ENCODE results near the gene NACC2.
"Not testable (repeated sequence)": the region's sequence is repeated elsewhere in the genome, so short reads cannot be mapped to it uniquely, and the experiment has no call there.

NACC2 gene

GRCh38 chr9:136082496-136083361 lies 12.4 kb downstream of the NACC2 start:
- no peak for DNase-seq (ENCODE audit: extremely low read depth in 1 of 2, low read depth in 1 of 2)

- no peak for DNase-seq (ENCODE audit: extremely low read depth in 1 of 2, low read depth in 1 of 2)
Observed at GRCh38 chr9:136081826-136082495, 13.1 kb downstream of the NACC2 start.

GRCh38 chr9:136081113-136081825 lies 13.8 kb downstream of the NACC2 start:
- DNase-seq (ENCODE audit: extremely low read depth in 1 of 2, low read depth in 1 of 2): no peak

- DNase-seq (ENCODE audit: extremely low read depth in 1 of 2, low read depth in 1 of 2): no peak
Observed at GRCh38 chr9:136080716-136081112, 14.4 kb downstream of the NACC2 start.

- DNase-seq (ENCODE audit: extremely low read depth in 1 of 2, low read depth in 1 of 2): no peak
Observed at GRCh38 chr9:136079916-136080246, 15.2 kb downstream of the NACC2 start.

- no peak for DNase-seq (ENCODE audit: extremely low read depth in 1 of 2, low read depth in 1 of 2)
Observed at GRCh38 chr9:136079211-136079915, 15.7 kb downstream of the NACC2 start.

GRCh38 chr9:136078498-136079011 lies 16.5 kb downstream of the NACC2 start:
- no peak for DNase-seq (ENCODE audit: extremely low read depth in 1 of 2, low read depth in 1 of 2)

GRCh38 chr9:136078024-136078423 lies 17.1 kb downstream of the NACC2 start:
- no peak for DNase-seq (ENCODE audit: extremely low read depth in 1 of 2, low read depth in 1 of 2)

GRCh38 chr9:136077491-136077890 lies 17.6 kb downstream of the NACC2 start:
- no peak for DNase-seq (ENCODE audit: extremely low read depth in 1 of 2, low read depth in 1 of 2)

GRCh38 chr9:136075881-136076678 lies 19.0 kb downstream of the NACC2 start:
- no peak for DNase-seq (ENCODE audit: extremely low read depth in 1 of 2, low read depth in 1 of 2)

- no peak for DNase-seq (ENCODE audit: extremely low read depth in 1 of 2, low read depth in 1 of 2)
Observed at GRCh38 chr9:136075134-136075841, 19.8 kb downstream of the NACC2 start.

GRCh38 chr9:136074706-136075105 lies 20.4 kb downstream of the NACC2 start:
- DNase-seq (ENCODE audit: extremely low read depth in 1 of 2, low read depth in 1 of 2): no peak

- DNase-seq (ENCODE audit: extremely low read depth in 1 of 2, low read depth in 1 of 2): no peak
Observed at GRCh38 chr9:136062657-136063439, 32.2 kb downstream of the NACC2 start.

- not testable (repeated sequence) for DNase-seq (ENCODE audit: extremely low read depth in 1 of 2, low read depth in 1 of 2)
Observed at GRCh38 chr9:136061916-136062315, 33.2 kb downstream of the NACC2 start.

- DNase-seq (ENCODE audit: extremely low read depth in 1 of 2, low read depth in 1 of 2): no peak
Observed at GRCh38 chr9:136061405-136061804, 33.7 kb downstream of the NACC2 start.

- no peak for DNase-seq (ENCODE audit: extremely low read depth in 1 of 2, low read depth in 1 of 2)
Observed at GRCh38 chr9:136060671-136061371, 34.3 kb downstream of the NACC2 start.

- DNase-seq (ENCODE audit: extremely low read depth in 1 of 2, low read depth in 1 of 2): no peak
Observed at GRCh38 chr9:136059851-136060670, 35.0 kb downstream of the NACC2 start.

Measured in stimulated activated CD8-positive, alpha-beta memory T cell treated with anti-CD3 and anti-CD28 coated beads, Interleukin-7, amount 100 ng/mL, for 48 hours (primary cell).